ENCODE measurements around the gene SHLD2.
"Not testable (repeated sequence)": the region's sequence is repeated elsewhere in the genome, so short reads cannot be mapped to it uniquely, and the experiment has no call there.

SHLD2 gene

GRCh38 chr10:87092376-87092860 is 2.6 kb upstream of the SHLD2 start:
- no peak for FAIRE-seq

DNA sequence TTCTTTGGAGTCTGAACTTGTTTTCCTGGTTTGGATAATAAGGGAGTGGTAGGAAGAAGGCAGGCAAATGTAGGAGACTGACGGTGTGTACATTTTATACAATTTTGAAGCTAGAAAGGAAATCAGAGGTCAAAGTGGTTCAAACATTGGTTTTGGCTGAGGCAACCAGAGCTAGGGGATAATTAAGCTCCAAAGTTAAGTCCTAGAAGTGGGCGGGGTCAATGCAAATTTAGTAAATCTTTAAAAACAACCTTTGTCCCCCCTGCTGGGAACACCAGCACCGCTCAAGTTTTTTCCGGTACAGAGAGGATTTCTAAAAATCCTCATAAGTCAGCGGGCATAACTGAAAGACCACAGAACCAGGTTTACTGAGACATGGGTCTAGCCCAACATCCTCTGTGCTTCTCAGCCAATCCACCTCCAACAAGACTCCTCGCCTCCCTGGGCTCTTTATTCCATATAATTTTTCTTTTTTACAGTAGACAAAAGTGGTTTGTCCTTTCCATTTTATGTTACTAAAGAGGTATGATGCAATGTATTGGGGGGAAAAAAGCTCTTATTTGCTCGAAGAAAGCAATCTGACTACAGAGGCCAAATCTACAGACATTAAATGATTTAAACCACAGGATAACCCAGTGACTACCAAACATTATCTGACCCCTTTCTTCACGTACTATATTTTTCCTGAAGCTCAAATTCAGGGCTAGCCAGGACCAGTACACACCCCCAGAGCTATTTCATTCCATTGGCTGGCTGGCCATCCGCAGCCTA is 2.0 kb upstream of the SHLD2 start:
- TF ChIP-seq, protein P1, sequence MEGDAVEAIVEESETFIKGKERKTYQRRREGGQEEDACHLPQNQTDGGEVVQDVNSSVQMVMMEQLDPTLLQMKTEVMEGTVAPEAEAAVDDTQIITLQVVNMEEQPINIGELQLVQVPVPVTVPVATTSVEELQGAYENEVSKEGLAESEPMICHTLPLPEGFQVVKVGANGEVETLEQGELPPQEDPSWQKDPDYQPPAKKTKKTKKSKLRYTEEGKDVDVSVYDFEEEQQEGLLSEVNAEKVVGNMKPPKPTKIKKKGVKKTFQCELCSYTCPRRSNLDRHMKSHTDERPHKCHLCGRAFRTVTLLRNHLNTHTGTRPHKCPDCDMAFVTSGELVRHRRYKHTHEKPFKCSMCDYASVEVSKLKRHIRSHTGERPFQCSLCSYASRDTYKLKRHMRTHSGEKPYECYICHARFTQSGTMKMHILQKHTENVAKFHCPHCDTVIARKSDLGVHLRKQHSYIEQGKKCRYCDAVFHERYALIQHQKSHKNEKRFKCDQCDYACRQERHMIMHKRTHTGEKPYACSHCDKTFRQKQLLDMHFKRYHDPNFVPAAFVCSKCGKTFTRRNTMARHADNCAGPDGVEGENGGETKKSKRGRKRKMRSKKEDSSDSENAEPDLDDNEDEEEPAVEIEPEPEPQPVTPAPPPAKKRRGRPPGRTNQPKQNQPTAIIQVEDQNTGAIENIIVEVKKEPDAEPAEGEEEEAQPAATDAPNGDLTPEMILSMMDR (IDR thresholded peaks at IDR 0.05; ENCODE audit: insufficient read depth, missing control alignments), result no peak
- no peak for DNase-seq (ENCODE audit: insufficient read length, low spot score)
- FAIRE-seq, result no peak

More at GRCh38 chr10:87092376-87092860, 2.6 kb upstream of the SHLD2 start:
- no peak for DNase-seq (ENCODE audit: insufficient read length, low spot score)
- TF ChIP-seq, protein P1 (IDR thresholded peaks at IDR 0.05; ENCODE audit: insufficient read depth, missing control alignments), result no peak

GRCh38 chr10:87093632-87094372 is 1.2 kb upstream of the SHLD2 start:
- TF ChIP-seq, protein P1 (IDR thresholded peaks at IDR 0.05; ENCODE audit: insufficient read depth, missing control alignments), result no peak
- DNase-seq (ENCODE audit: insufficient read length, low spot score), result no peak
- FAIRE-seq, result no peak

- TF ChIP-seq, protein P1 (IDR thresholded peaks at IDR 0.05; ENCODE audit: insufficient read depth, missing control alignments), result no peak
- no peak for FAIRE-seq
- DNase-seq (ENCODE audit: insufficient read length, low spot score), result peak; percentile 32
Observed at GRCh38 chr10:87095236-87095945, 385 bp downstream of the SHLD2 start.

DNA sequence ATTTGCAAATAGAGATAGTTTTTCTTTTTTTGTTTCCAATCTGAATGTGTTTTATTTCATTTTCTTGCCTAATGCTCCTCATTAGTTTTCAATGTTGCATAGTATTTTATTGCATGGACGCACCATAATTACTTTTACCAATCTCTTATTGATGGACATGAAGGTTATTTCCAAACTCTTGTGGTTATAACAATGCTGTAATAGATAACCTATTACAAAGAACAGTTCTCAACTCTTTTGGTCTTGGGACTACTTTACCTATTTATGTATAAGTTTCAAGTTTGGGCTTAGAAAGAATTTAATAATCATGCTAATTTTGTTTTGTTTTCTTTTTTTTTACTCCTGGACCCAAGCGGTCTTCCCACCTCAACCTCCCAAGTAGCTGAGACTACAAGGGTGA is 7.0 kb downstream of the SHLD2 start:
- FAIRE-seq, result no peak
- no peak for DNase-seq (ENCODE audit: insufficient read length, low spot score)
- TF ChIP-seq, protein P1 (IDR thresholded peaks at IDR 0.05; ENCODE audit: insufficient read depth, missing control alignments), result no peak

DNA sequence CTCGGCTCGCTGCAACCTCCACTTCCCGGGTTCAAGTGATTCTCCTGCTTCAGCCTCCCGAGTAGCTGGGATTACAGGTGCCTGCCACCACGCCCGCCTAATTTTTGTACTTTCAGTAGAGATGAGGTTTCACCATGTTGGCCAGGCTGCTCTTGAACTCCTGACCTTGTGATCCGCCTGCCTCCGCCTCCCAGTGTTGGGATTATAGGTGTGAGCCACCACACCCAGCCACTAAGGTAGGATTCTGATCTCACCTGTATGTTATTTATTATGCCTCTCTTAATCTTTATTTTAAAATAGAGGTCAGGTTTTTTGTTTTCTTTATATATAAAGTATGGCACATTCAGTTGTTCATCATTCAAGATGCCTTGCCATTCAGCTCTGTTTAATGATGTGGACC is 9.7 kb downstream of the SHLD2 start:
- not testable (repeated sequence) for DNase-seq (ENCODE audit: insufficient read length, low spot score); FAIRE-seq

GRCh38 chr10:87105446-87106124 is 10.6 kb downstream of the SHLD2 start:
- no peak for DNase-seq (ENCODE audit: insufficient read length, low spot score)
- TF ChIP-seq, protein P1 (IDR thresholded peaks at IDR 0.05; ENCODE audit: insufficient read depth, missing control alignments), result no peak
- no peak for FAIRE-seq

DNA sequence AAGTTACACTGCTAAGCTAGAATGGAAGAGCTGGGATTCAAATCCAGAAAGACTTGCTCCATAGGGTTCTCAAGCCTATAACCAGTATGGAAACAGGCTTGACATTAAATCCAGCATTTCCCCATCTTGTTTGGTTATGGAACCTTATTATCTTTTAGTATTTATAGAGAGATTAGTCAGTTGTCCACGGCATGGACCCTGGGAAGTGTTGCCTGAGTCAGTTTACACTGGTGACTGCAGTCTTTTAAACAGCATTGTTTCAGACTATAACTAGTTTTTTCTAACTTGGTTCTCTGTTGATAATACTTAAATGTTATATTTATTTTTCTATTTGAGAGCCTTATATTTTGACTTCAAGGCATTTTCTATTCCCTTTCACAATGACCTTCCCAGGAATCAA is 23.1 kb downstream of the SHLD2 start:
- not testable (repeated sequence) for FAIRE-seq; DNase-seq (ENCODE audit: insufficient read length, low spot score)

- not testable (repeated sequence) for DNase-seq (ENCODE audit: insufficient read length, low spot score); FAIRE-seq
Observed at GRCh38 chr10:87119029-87119428, 24.0 kb downstream of the SHLD2 start.

- DNase-seq (ENCODE audit: insufficient read length, low spot score); FAIRE-seq: not testable (repeated sequence)
Observed at GRCh38 chr10:87123351-87123750, 28.3 kb downstream of the SHLD2 start.

Data from D721Med (cell line).